HTERT RPE-1 (cell line): ENCODE data around the gene GRM5.
"Not testable (repeated sequence)": the region's sequence is repeated elsewhere in the genome, so short reads cannot be mapped to it uniquely, and the experiment has no call there.

Source experiments
- in situ Hi-C: fragments of 300-500 bp; cut with MboI; formaldehyde crosslinking; loops from 4 replicates; pipeline ENCODE4 v1.14.3; 2020; ENCODE audit warnings: low sequenced_read_pairs

GRM5 gene

GRCh38 chr11:89065651-89066201 lies at the start of gene GRM5:
Gene GRM5, minus strand, starts transcription at chr11:89065982. Its CDS starts 18,110 bp downstream, at chr11:89047872.
- in situ Hi-C loops: not testable (repeated sequence)

GRCh38 chr11:89097956-89098355 lies 32.2 kb upstream of the GRM5 start:
- in situ Hi-C loops: not testable (repeated sequence)

DNA sequence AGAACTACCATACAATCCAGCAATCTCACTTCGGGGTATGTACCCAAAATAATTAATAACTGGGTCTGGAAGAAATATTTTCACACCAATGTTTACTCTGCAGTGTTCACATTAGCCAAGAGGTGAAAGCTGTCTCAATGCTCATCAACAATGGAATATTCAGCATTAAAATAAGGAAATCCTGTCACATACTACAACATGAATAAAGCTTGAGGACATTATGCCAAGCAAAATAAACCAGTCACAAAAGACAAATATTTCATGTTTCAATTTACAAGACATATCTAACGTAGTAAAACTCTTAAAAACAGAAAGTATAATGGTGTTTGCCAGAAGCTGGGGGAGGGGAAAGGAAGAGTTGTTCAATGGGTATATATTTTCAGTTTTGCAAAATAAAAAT lies 28.0 kb upstream of the GRM5 start:
- in situ Hi-C loops: not testable (repeated sequence)

DNA sequence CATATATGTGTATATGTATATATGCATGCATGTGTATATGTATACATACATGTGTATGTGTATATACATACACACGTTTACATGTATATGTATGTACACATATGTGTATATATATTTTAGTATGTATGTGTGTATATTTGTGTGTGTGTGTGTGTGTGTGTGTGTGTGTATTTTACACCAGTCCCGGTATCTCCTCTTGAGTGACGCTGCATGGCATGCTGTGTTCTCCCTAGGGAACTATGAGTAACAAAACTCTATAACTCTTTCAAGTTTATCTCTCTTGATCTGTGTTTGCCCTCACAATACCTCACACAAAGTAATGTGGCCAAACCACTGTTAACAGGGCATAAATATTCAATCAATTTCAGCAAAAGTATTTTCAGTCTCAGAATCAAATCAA lies 19.2 kb upstream of the GRM5 start:
- in situ Hi-C loops: not testable (repeated sequence)

DNA sequence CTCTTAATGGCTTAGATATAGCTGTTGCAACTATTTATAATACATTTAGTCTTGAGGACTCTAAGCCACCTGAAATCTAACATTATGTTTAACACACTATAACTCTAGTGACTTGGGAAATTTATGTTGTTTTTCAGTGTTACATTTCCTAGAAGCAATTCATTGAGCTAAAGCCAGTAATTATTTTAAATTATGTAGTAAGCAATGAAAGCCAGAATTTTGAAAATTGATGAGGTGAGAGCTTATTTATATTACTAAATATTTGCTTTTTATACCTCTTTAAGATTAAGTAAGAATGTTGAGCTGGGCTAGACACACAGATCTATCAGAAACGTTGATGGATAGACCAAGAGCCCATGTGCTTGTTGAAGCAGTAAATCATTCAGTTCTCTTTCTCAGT lies 5.1 kb upstream of the GRM5 start:
- in situ Hi-C loops: not testable (repeated sequence)

- in situ Hi-C loops: no loop called here
These were observed 1.5 kb upstream of the GRM5 start for GRCh38 chr11:89067264-89067663.

DNA sequence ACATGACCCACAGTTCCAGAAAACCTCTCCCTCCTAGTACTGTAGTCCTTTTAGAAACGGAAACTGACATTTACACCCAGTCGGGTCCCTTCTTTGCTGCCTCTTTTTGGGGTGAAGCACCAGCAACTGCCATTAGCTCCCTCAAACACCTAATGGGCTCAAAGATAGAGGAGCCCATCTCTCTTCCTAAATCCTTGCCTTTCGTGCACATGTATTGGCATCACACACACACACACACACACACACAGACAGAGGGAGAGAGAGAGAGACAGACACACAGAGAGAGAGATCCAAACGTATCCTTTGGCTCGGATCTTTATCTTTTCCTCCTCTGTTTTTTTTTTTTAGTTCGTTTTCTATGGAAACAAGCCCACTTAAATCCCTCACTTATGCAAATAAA lies 716 bp downstream of the GRM5 start:
- in situ Hi-C loops: no loop called here

DNA sequence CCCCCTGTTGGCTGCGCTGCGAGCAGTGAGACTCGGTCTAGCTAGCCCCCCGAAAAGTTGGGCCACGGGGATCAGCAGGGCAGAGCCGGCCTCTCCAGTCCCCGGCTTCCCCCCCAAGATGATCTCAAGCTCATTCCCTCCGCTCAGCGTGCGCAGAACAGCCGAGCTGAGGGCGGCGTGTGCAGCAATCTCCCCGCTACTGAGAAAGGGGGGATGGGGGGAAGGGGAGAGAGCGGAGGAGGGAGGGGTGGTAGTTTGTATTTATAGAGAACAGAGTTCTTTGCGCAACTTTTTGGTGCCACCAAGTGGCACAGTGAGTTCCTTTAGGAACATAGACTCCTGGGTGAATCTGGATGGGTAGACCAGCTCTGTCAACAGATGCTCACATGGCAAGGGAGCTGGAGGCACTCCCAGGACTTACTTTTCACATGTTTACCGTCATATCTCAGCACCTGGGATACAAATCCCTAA lies 2.3 kb downstream of the GRM5 start:
- in situ Hi-C loops: not testable (repeated sequence)

- in situ Hi-C loops: not testable (repeated sequence)
These were observed 2.9 kb downstream of the GRM5 start for GRCh38 chr11:89062771-89063298.

DNA sequence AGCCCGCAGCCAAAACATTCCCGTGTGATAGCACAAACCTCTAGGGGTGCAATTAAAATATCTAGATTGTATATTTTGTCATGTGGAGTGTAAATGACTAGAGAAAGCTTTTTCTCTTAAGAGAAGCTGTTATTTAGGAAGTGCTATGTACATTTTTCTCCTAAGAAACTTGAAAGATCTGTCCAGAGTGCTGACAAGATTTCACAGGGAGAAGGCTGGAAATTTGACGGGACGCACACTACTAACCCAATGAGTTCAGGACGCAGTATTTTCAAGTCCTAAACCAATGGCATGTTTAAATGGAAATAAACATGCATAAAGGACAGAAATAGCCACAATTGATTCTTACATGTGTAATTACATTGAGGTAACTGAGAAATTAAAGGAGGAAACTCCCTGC lies 3.9 kb downstream of the GRM5 start:
- in situ Hi-C loops: not testable (repeated sequence)

DNA sequence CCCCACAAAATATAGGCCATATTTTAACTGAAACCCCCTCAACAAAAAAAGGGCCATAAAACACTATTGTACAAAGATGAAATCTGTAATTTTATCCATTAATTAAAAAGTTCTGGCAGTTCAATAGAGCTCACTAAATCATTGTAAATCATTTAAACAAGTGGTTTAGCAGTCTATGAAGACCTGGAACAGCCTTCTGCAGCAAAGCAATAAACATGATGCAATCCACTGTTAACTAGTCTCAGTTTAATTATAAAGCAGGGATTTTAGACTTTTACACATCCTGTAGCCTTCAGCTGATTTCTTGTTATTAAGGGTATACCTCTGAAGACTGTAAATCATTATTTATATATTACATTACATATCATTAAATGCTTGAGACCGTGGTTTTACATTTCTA lies 8.4 kb downstream of the GRM5 start:
- in situ Hi-C loops: not testable (repeated sequence)

DNA sequence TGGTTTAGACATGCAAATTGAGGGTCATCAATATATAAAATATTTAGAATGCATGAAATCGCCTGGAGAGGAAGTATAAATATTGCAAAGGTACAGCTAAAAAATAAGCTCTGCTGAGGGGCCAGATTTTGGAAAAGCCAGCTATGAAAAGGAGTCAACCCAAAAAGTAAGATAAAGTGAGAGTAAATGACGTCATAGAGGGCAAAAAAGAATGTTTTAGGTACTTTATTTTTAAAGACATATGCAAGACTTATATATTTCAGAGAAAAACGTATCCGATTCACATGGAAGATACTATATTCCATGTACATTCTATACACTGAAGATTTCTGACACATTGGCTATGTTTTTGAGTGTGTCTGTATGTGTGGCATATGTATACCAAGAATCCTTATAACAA lies 13.6 kb downstream of the GRM5 start:
- in situ Hi-C loops: no loop called here

DNA sequence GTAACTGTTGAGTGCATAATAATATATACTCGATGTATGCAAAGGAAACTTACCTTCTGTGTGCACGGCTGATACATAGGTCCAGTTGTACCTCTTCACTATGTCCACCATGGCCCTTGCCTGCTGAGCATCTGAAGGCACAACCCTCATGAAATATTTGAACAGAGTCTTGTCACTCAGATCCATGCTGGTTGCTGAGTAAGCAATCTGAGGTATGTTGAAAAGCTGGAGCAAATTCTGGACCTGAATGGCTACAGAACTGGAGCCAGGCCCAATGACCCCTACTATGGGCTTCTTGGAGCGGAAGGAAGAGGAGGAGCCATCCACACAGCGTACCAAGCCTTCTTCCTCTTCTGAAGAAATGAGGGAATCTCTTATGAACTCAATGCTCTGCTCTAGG lies 18.6 kb downstream of the GRM5 start:
- in situ Hi-C loops: not testable (repeated sequence)

- in situ Hi-C loops: not testable (repeated sequence)
These were observed 21.8 kb downstream of the GRM5 start for GRCh38 chr11:89043861-89044588.

DNA sequence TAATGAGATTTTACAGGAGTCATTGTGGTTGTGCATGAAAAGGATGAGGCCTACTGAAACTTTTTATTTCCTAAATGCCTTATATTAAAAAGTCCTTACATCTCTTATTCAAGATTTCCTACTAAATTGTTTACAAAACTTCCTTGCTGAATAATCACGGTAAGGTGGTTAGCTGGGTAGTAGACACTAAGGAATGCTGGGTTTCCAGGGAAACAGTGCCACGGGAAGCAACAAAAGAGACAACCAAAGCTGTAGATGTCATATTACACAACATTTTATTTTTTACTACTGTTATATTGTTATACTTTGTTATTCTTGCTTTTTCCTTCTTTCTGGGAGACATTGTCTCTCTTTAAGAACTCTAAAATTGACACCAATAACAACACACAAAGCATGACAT lies 36.1 kb downstream of the GRM5 start:
- in situ Hi-C loops: not testable (repeated sequence)

- in situ Hi-C loops: no loop called here
These were observed 44.4 kb downstream of the GRM5 start for GRCh38 chr11:89021339-89021738.

DNA sequence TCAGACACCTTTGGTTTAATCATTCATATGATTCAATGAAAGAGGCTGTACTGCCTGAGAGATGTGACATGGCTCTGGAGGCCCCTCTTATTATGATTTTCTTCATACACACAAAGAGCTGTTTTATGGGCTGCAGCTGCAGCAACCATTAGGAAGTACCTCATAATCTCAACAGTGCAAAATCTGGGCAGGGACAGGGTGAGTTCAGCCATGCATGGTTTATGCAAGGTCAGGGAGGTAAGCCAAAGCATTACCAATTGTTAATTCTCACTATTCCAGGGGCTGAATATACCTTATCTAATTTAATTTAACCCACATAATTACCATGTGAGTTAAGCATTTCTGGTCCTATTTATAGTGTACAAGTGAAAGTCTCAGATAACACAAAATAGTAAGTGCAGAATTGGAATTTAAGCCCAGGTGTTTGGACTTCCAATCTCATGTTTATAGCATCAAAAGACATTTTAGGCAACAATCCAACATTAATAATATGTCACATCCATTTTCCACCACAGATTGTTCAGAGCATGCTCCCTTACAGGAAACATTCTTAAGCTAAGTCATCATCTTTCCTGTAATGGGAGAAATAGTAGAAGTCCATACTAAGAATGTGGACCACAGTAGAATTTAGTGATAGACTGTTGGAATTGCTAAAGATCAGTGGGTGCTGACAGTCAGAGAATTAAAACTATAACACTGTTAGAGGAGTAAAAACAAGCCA lies 45.8 kb downstream of the GRM5 start:
- in situ Hi-C loops: not testable (repeated sequence)

GRCh38 chr11:89016214-89016613 lies 49.6 kb downstream of the GRM5 start:
- in situ Hi-C loops: no loop called here

- in situ Hi-C loops: no loop called here
These were observed 50.2 kb downstream of the GRM5 start for GRCh38 chr11:89015614-89016013.

- in situ Hi-C loops: not testable (repeated sequence)
These were observed 64.9 kb downstream of the GRM5 start for GRCh38 chr11:89000852-89001251.

DNA sequence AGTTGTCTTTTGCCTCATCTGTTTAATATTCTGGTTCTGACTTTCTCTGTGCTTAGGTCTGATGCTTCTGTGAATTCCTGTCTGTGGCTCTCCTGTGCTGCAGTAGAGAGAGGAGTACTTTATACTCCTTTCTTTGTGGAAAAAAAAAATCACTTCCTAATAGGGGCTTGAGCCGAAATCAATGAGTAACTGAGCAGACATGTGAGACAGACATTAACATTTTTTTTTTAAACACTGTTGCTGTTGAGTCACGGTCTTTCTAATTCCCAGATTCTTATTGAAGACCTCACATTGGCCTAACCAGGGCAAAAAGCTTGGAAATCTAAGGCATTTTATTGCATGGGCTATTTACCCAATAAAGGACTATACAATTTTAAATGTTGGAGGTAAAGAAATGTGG lies 86.1 kb downstream of the GRM5 start:
- in situ Hi-C loops: no loop called here

DNA sequence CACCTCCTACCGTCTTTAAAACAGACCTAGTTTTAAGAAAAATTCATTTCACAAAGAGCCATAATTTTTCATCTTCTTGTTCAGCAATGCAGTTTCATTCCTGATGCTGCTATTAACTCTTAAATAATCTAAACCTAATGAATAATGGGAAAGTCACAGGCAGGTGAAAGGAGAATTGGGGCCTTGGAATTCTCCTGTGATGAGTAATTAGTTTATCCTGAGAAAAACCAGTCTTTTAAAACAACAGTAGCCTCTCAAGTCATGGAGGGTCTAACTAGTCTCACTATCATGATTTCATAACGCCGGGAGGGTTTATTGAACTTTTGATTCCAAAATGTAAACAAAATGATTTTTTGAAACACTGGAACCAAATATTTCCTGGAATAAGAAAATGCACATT lies 86.8 kb downstream of the GRM5 start:
- in situ Hi-C loops: not testable (repeated sequence)
